Testis (tissue), 3 donors: ENCODE results near the gene TESK2. TPM values are rescaled to one million over a fixed set of nuclear protein-coding genes. Genes with fewer than 3 reads are reported as not detected.
"Not testable (repeated sequence)": the region's sequence is repeated elsewhere in the genome, so short reads cannot be mapped to it uniquely, and the experiment has no call there.

Experiments
- DNase-seq: peaks from one replicate; pipeline ENCODE4 v3.0.0-alpha.2; 2019
- H3K27ac ChIP-seq, 2 donors: fragments of 200-600 bp; sonication (generic); one replicate each; pipeline ENCODE4 v1.5.1; 2019
- H3K27me3 ChIP-seq: fragments of 200-600 bp; sonication (generic); one replicate; pipeline ENCODE4 v1.5.1; 2019
- H3K36me3 ChIP-seq: fragments of 200-600 bp; sonication (generic); one replicate; pipeline ENCODE4 v1.5.1; 2017; ENCODE audit warnings: low read depth; ENCODE audit errors: missing control alignments
- H3K4me1 ChIP-seq: fragments of 200-600 bp; sonication (generic); one replicate; pipeline ENCODE4 v1.5.1; 2019
- H3K4me3 ChIP-seq, 2 donors: fragments of 200-600 bp; sonication (generic); one replicate each; pipeline ENCODE4 v1.5.1; 2017 to 2019
- H3K9me3 ChIP-seq: fragments of 200-600 bp; sonication (generic); one replicate; pipeline ENCODE4 v1.5.1; 2017
- CTCF ChIP-seq, 3 experiments: fragments of 450-650 bp in 2 of 3; fragments of 200-600 bp in 1 of 3; sonication (generic) in 1 of 3; IDR thresholded peaks; one replicate each; pipeline ENCODE4 v1.5.1; 2016 to 2019; ENCODE audit warnings: antibody characterized with exemption in 3 of 3, mild to moderate bottlenecking in 2 of 3, moderate library complexity in 1 of 3
- POLR2A ChIP-seq: fragments of 450-650 bp; IDR thresholded peaks from one replicate; pipeline ENCODE4 v1.6.1; 2017; ENCODE audit warnings: antibody characterized with exemption, mild to moderate bottlenecking, moderate library complexity
- WGBS, 2 donors: methylation state at CpG; one replicate each; pipeline ENCODE4 v1.1.5; 2018; 5-methylcytosine and 5-hydroxymethylcytosine counted together
- intact Hi-C: fragments of 100-400 bp; cut with DNase I; formaldehyde crosslinking; loops from one replicate; pipeline ENCODE4 v1.15.1; 2023; ENCODE audit warnings: low total_unique reads
- polyA plus RNA-seq: library from polyadenylated mRNA; stranded (reverse); fragments of 350-450 nt; fragmentation: Illumina TruSeq; extraction: RNeasy Lipid Tissue Mini Kit (QIAGEN cat#74804); gene quantifications from one replicate; pipeline ENCODE4 v1.2.3, GENCODE V29; 2014; ENCODE audit warnings: low read depth, low replicate concordance; ENCODE audit not compliant: insufficient read depth
- total RNA-seq, 2 donors: library from RNA; depleted of rRNA; stranded (reverse); fragments of >200 nt; gene quantifications; one replicate each; pipeline ENCODE4 v1.2.3, GENCODE V29; 2016

Gene TESK2
- total and polyA plus RNA-seq, 3 donors from 2014 or later = 14.3 to 22.7 (median 20.9) TPM

GRCh38 chr1:45375104-45376090 lies 115.6 kb downstream of the TESK2 start:
- intact Hi-C loops = no loop called here
- peak overlapping the region in 1 of 2 donors; percentile 61 for H3K27ac ChIP-seq
- DNase-seq = no peak
- no peaks in the 10 kb centered on the region for H3K36me3 ChIP-seq
- no peak overlapping the region for H3K4me3 ChIP-seq
- no peaks in the 10 kb centered on the region for H3K9me3 ChIP-seq
- H3K4me1 ChIP-seq = peaks cover 14% of the 10 kb centered on the region
- no peaks in the 10 kb centered on the region for H3K27me3 ChIP-seq
- 50 to 53% methylated on average over 3 of the region's 3 CpGs for WGBS, 2 donors
- TF ChIP-seq CTCF (IDR thresholded peaks at IDR 0.05) (no peak), POLR2A (no peak)

GRCh38 chr1:45373573-45373972 lies 117.4 kb downstream of the TESK2 start:
- intact Hi-C loops = no loop called here
- no peak for TF ChIP-seq POLR2A
- no peak for TF ChIP-seq CTCF (IDR thresholded peaks at IDR 0.05)
- no peak for DNase-seq
- Histone ChIP-seq H3K4me3 (no peak overlapping the region), H3K36me3 (no peaks in the 10 kb centered on the region), H3K27me3 (no peaks in the 10 kb centered on the region), H3K9me3 (no peaks in the 10 kb centered on the region), H3K4me1 (peaks cover 14% of the 10 kb centered on the region), H3K27ac (no peak overlapping the region)

GRCh38 chr1:45370575-45370974 lies 120.4 kb downstream of the TESK2 start:
- H3K9me3 ChIP-seq = no peaks in the 10 kb centered on the region
- DNase-seq = no peak
- TF ChIP-seq POLR2A = no peak
- no peak for TF ChIP-seq CTCF (IDR thresholded peaks at IDR 0.05)
- H3K27ac ChIP-seq = no peak overlapping the region
- no peaks in the 10 kb centered on the region for H3K36me3 ChIP-seq
- intact Hi-C loops = no loop called here
- no peak overlapping the region for H3K4me3 ChIP-seq
- no peaks in the 10 kb centered on the region for H3K27me3 ChIP-seq
- peaks cover 13% of the 10 kb centered on the region for H3K4me1 ChIP-seq

- no peak overlapping the region for H3K27ac ChIP-seq
- no peaks in the 10 kb centered on the region for H3K4me1 ChIP-seq
- TF ChIP-seq POLR2A = no peak
- no peak for TF ChIP-seq CTCF (IDR thresholded peaks at IDR 0.05)
- no peaks in the 10 kb centered on the region for H3K27me3 ChIP-seq
- DNase-seq = no peak
- H3K36me3 ChIP-seq = no peaks in the 10 kb centered on the region
- no peaks in the 10 kb centered on the region for H3K9me3 ChIP-seq
- intact Hi-C loops = no loop called here
- 70 to 75% methylated on average over 6 of the region's 6 CpGs for WGBS, 2 donors
- no peak overlapping the region for H3K4me3 ChIP-seq
These were observed 125.9 kb downstream of the TESK2 start for GRCh38 chr1:45365051-45365450.

- TF ChIP-seq POLR2A (no peak), CTCF (IDR thresholded peaks at IDR 0.05) (no peak)
- no peaks in the 10 kb centered on the region for H3K36me3 ChIP-seq
- H3K9me3 ChIP-seq = no peaks in the 10 kb centered on the region
- intact Hi-C loops = no loop called here
- 90 to 96% methylated on average over 2 of the region's 2 CpGs for WGBS, 2 donors
- H3K27ac ChIP-seq = no peak overlapping the region
- H3K4me3 ChIP-seq = no peak overlapping the region
- no peak for DNase-seq
- no peaks in the 10 kb centered on the region for H3K27me3 ChIP-seq
- no peaks in the 10 kb centered on the region for H3K4me1 ChIP-seq
These were observed 126.7 kb downstream of the TESK2 start for GRCh38 chr1:45364294-45364693.

- WGBS, 2 donors = 43 to 49% methylated on average over 4 to 7 of the region's 7 CpGs
These were observed 130.0 kb downstream of the TESK2 start for GRCh38 chr1:45360981-45361380.

More at GRCh38 chr1:45360981-45361380, 130.0 kb downstream of the TESK2 start:
- DNase-seq = peak; percentile 46
- H3K27me3 ChIP-seq, H3K9me3 ChIP-seq, intact Hi-C loops, H3K4me1 ChIP-seq, H3K4me3 ChIP-seq, H3K36me3 ChIP-seq: not testable (repeated sequence)
- H3K27ac ChIP-seq = peak overlapping the region; percentile 4 to 28
